HL-60 (cell line): Measurements from ENCODE around the gene MYBPHL.
A peak's percentile ranks its signal among the peaks of the same experiment; 100 is the strongest.

Experiments
- DNase-seq, 2 experiments: peaks; one replicate each; pipeline ENCODE4 v3.0.0-alpha.2; 2010 to 2020; ENCODE audit warnings: low read depth in 1 of 2, low spot score in 1 of 2
- H3K27ac ChIP-seq: fragments of 250-450 bp; sonication (Bioruptor Pico); replicated peaks from 2 replicates; pipeline ENCODE4 v1.5.1; 2020; ENCODE audit warnings: mild to moderate bottlenecking, moderate library complexity
- H3K27me3 ChIP-seq: fragments of 250-450 bp; sonication (Bioruptor Pico); 2 replicates; pipeline ENCODE4 v1.5.1; 2021; ENCODE audit warnings: mild to moderate bottlenecking, moderate library complexity; ENCODE audit not compliant: insufficient read depth, poor library complexity, severe bottlenecking
- H3K4me3 ChIP-seq: replicated peaks from 2 replicates; pipeline ENCODE4 v1.5.1; 2011; ENCODE audit warnings: mild to moderate bottlenecking, control low read depth, low read length; ENCODE audit not compliant: insufficient read depth
- CTCF ChIP-seq: IDR thresholded peaks from one replicate; pipeline ENCODE4 v1.5.1; 2011; ENCODE audit warnings: low read length, control low read depth, inconsistent platforms; ENCODE audit not compliant: insufficient read depth
- GABPA ChIP-seq: IDR thresholded peaks from 2 replicates; pipeline ENCODE4 v1.6.1; 2012; ENCODE audit warnings: low read depth
- POLR2AphosphoS5 ChIP-seq: IDR thresholded peaks from 2 replicates; pipeline ENCODE4 v1.6.1; 2012; ENCODE audit warnings: low read depth
- REST ChIP-seq: IDR thresholded peaks from 2 replicates; pipeline ENCODE4 v1.6.1; 2012; ENCODE audit warnings: low read depth; ENCODE audit not compliant: insufficient replicate concordance
- SPI1 ChIP-seq: IDR thresholded peaks from 2 replicates; pipeline ENCODE4 v1.6.1; 2012; ENCODE audit warnings: low read depth, mild to moderate bottlenecking, borderline replicate concordance

MYBPHL gene

GRCh38 chr1:109316506-109316905 is 9.7 kb upstream of the MYBPHL start:
- TF ChIP-seq CTCF (no peak), POLR2AphosphoS5 (no peak)
- no peak for DNase-seq
- Histone ChIP-seq H3K27ac (no peak overlapping the region), H3K4me3 (no peak overlapping the region), H3K27me3 (peaks cover 2% of the 10 kb centered on the region)

- TF ChIP-seq CTCF (no peak), POLR2AphosphoS5 (no peak), SPI1 (no peak), GABPA (no peak), REST (no peak)
- Histone ChIP-seq H3K27ac (no peak overlapping the region), H3K4me3 (no peak overlapping the region), H3K27me3 (peaks cover 2% of the 10 kb centered on the region)
- no peak for DNase-seq
Measured at GRCh38 chr1:109315288-109315687, 8.5 kb upstream of the MYBPHL start.

GRCh38 chr1:109314795-109315194 is 8.0 kb upstream of the MYBPHL start:
- no peak for TF ChIP-seq GABPA
- TF ChIP-seq CTCF: no peak
- TF ChIP-seq REST: no peak
- no peak for TF ChIP-seq POLR2AphosphoS5
- no peak for TF ChIP-seq SPI1
- Histone ChIP-seq H3K27ac (no peak overlapping the region), H3K4me3 (no peak overlapping the region)

GRCh38 chr1:109312978-109313775 is 6.4 kb upstream of the MYBPHL start:
- no peak overlapping the region for H3K27ac ChIP-seq
- TF ChIP-seq GABPA (no peak), REST (no peak), POLR2AphosphoS5 (no peak), SPI1 (no peak), CTCF (no peak)
- H3K4me3 ChIP-seq: no peak overlapping the region
- peaks cover 2% of the 10 kb centered on the region for H3K27me3 ChIP-seq
- DNase-seq: peak; percentile 31 to 56

More at GRCh38 chr1:109314795-109315194, 8.0 kb upstream of the MYBPHL start:
- H3K27me3 ChIP-seq: peaks cover 2% of the 10 kb centered on the region
- no peak for DNase-seq
